SKM-1 (cell line): ENCODE data around the gene LIN7B.

Experiments used
- DNase-seq: peaks from one replicate; lab custom pipeline; 2025; ENCODE audit not compliant: unreplicated experiment; lab: John Stamatoyannopoulos, UW

The LIN7B gene

GRCh38 chr19:49160450-49161189 lies 46.5 kb downstream of the LIN7B start:
- no peak for DNase-seq

- DNase-seq, result no peak
Observed at GRCh38 chr19:49161987-49162386, 47.8 kb downstream of the LIN7B start.

GRCh38 chr19:49165111-49165750 lies 51.1 kb downstream of the LIN7B start:
- no peak for DNase-seq

GRCh38 chr19:49165865-49166301 lies 51.7 kb downstream of the LIN7B start:
- DNase-seq, result no peak

- no peak for DNase-seq
Observed at GRCh38 chr19:49167857-49168409, 53.8 kb downstream of the LIN7B start.
